ENCODE results near the gene STX1B. TPM values are rescaled to one million over a fixed set of nuclear protein-coding genes. Genes with fewer than 3 reads are reported as not detected.

STX1B gene
- total RNA-seq, 1 experiment from 2014 or later = 15.9 TPM

GRCh38 chr16:30949650-30950515 is 60.6 kb downstream of the STX1B start:
- H3K27me3 Mint-ChIP-seq (ENCODE audit: low read depth) = no peaks in the 10 kb centered on the region
- ChIA-PET POLR2A (interaction anchor here (0.5 kb wide), 1 partner anchor 57 kb away, joined by 3 read pairs; no protein-coding TSS in a partner anchor), CTCF (interaction anchor here (0.7 to 1.8 kb wide), 9 partner anchors 8 to 909 kb away, joined by 3 to 6 read pairs (median 4); partner anchors contain the start of gene HSD3B7)
- H3K36me3 Mint-ChIP-seq = peaks cover 7% of the 10 kb centered on the region
- H3K4me1 Mint-ChIP-seq = peaks cover 25% of the 10 kb centered on the region
- H3K4me3 Mint-ChIP-seq = peak overlapping the region; percentile 85
- ATAC-seq = peak; percentile 2
- TF ChIP-seq OVOL2 (CRISPR knock-in tag; IDR thresholded peaks at IDR 0.05; ENCODE audit: borderline replicate concordance) (no peak), SP1 (CRISPR knock-in tag; conservative IDR thresholded peaks at IDR 0.05) (peak; percentile 56), NFATC4 (CRISPR knock-in tag; IDR thresholded peaks at IDR 0.05) (no peak), ZNF232 (CRISPR knock-in tag; IDR thresholded peaks at IDR 0.05) (no peak), SMAD3 (CRISPR knock-in tag; IDR thresholded peaks at IDR 0.05; ENCODE audit: borderline replicate concordance) (0 out of 2 replicates have a peak, but pooled peaks have one; percentile 47), CTCF (IDR thresholded peaks at IDR 0.05) (no peak)
- no peak overlapping the region for H3K27ac Mint-ChIP-seq
- no peaks in the 10 kb centered on the region for H3K9me3 Mint-ChIP-seq
- peak; percentile 50 for DNase-seq (ENCODE audit: low spot score)

GRCh38 chr16:30948667-30949649 is 61.5 kb downstream of the STX1B start, which contains the start of gene ORAI3:
Gene ORAI3, plus strand, starts transcription at chr16:30949068. Its CDS starts 222 bp downstream, at chr16:30949290.
- H3K9me3 Mint-ChIP-seq = no peaks in the 10 kb centered on the region
- DNase-seq (ENCODE audit: low spot score) (peak; percentile 69), ATAC-seq (peak; percentile 18)
- peaks cover 15% of the 10 kb centered on the region for H3K36me3 Mint-ChIP-seq
- no peaks in the 10 kb centered on the region for H3K27me3 Mint-ChIP-seq (ENCODE audit: low read depth)
- H3K4me1 Mint-ChIP-seq = peaks cover 25% of the 10 kb centered on the region
- peak within 1 kb of the TSS; percentile 85 for H3K4me3 Mint-ChIP-seq
- ChIA-PET POLR2A (interaction anchor here (0.5 kb wide), 1 partner anchor 56 kb away, joined by 3 read pairs; no protein-coding TSS in a partner anchor), CTCF (interaction anchor here (0.7 to 1.8 kb wide), 7 partner anchors 7 to 908 kb away, joined by 3 to 9 read pairs (median 4); partner anchors contain the start of gene HSD3B7)
- peak within 1 kb of the TSS; percentile 93 for H3K27ac Mint-ChIP-seq
- TF ChIP-seq HMGXB4 (CRISPR knock-in tag; IDR thresholded peaks at IDR 0.05) (peak; percentile 64; the same call in 1 of the 2 replicates), CREM (CRISPR knock-in tag; IDR thresholded peaks at IDR 0.05) (no peak; the same call in 1 of the 2 replicates), NR1H2 (CRISPR knock-in tag; IDR thresholded peaks at IDR 0.05) (no peak), PREB (CRISPR knock-in tag; IDR thresholded peaks at IDR 0.05; ENCODE audit: borderline replicate concordance) (no peak), FOXJ3 (CRISPR knock-in tag; IDR thresholded peaks at IDR 0.05; ENCODE audit: borderline replicate concordance) (no peak), KAT7 (CRISPR knock-in tag; IDR thresholded peaks at IDR 0.05; ENCODE audit: borderline replicate concordance) (no peak; the same call in 1 of the 2 replicates), NFYB (CRISPR knock-in tag; conservative IDR thresholded peaks at IDR 0.05; ENCODE audit: low read depth) (no peak), JAZF1 (CRISPR knock-in tag; IDR thresholded peaks at IDR 0.05) (no peak), SMAD4 (CRISPR knock-in tag; IDR thresholded peaks at IDR 0.05) (no peak), MLX (CRISPR knock-in tag; IDR thresholded peaks at IDR 0.05) (no peak), IRF1 (CRISPR knock-in tag; IDR thresholded peaks at IDR 0.05) (no peak), RORB (CRISPR knock-in tag; IDR thresholded peaks at IDR 0.05) (no peak), TCF7 (CRISPR knock-in tag; IDR thresholded peaks at IDR 0.05; ENCODE audit: low read depth) (no peak), GTF2I (CRISPR knock-in tag; conservative IDR thresholded peaks at IDR 0.05) (no peak), MYBL2 (CRISPR knock-in tag; IDR thresholded peaks at IDR 0.05) (no peak), ZNF512 (CRISPR knock-in tag; IDR thresholded peaks at IDR 0.05; ENCODE audit: borderline replicate concordance) (no peak)
- TF ChIP-seq, protein P1, sequence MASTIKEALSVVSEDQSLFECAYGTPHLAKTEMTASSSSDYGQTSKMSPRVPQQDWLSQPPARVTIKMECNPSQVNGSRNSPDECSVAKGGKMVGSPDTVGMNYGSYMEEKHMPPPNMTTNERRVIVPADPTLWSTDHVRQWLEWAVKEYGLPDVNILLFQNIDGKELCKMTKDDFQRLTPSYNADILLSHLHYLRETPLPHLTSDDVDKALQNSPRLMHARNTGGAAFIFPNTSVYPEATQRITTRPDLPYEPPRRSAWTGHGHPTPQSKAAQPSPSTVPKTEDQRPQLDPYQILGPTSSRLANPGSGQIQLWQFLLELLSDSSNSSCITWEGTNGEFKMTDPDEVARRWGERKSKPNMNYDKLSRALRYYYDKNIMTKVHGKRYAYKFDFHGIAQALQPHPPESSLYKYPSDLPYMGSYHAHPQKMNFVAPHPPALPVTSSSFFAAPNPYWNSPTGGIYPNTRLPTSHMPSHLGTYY (CRISPR knock-in tag; IDR thresholded peaks at IDR 0.05) = 0 out of 2 replicates have a peak, but pooled peaks have one; percentile 54

Data from WTC11 (cell line).